GM21526 (cell line): ENCODE results near the gene KMO.

Experiments
- ATAC-seq: cut with Tn5 transposase; IDR thresholded peaks from one replicate; pipeline ENCODE4 v1.9.1; 2021; ENCODE audit warnings: moderate library complexity; ENCODE audit not compliant: unreplicated experiment, low FRiP score

KMO gene

DNA sequence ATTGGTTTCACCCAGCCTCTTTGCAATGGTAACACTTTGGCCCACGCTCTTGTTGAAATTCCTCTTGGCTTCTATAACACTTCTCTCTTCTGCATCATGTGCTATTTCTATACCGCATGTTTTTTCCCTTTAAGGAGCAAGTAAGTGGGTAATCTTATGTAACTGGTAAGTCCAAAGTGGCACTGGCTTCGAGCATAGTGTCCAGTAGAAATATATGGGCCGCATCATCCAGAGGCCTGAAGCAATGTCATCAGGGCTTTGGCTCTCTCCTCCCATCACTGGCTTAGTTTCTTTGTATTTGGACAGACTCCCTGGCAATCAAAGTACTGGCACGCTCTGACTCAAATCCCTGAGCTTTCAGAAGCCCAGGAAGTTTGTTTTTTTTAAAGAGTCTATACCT lies 90.5 kb downstream of the KMO start:
- ATAC-seq, result no peak

DNA sequence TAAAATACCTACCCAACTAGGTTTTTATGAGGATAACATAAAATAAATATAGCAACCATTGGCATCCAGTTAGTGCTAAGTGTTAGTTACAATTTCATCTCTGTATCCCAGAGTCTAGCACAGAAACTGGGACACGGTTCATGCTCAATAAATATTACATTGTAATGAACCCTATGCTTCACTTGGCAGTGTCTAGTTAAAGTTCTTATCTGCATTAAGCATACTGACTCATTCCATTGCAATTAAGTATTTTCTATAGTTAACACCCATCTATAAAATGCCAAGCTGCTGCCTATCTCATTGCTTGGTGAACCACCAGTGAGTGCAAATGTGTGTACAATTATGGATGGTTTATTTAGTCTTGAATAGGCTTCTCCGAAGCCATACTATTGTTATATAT lies 92.8 kb downstream of the KMO start:
- ATAC-seq, result no peak

DNA sequence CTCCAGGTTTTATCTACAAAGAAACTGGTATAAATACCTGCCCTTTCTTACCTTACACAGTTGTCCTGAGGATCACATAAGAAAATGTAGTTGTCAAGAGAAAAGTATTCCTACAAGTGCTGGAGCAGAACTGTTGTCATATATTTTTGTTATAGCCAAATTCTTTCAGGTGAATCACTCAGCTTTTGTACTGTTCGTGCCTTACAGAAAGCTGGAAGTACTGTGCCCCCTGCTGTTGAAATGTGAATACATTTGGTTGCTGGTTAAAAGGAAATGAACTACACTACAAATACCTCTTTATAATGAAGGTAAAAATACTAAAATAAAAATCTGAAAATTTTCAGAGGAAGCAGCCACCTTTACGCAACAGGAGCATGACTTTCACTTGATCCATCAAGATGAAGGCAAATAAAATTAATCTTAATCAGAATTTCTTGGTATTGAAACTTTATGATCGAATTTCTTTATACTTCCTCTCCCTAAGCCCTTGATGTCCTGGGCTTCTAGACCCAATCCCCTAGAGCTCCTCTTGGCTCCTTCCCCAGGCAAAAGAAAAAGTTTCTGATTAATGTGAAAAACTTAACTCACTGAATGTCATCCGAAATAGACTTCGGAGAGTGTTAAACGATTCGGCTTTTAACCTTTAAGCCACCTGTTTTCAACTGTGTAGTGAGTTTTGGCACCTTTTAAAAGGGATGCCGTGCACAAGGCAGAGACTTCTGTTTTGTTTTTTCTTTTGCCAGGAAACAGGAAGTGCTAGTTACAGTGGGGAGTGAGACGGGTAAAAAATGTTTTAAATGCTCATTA lies 95.5 kb downstream of the KMO start:
- ATAC-seq, result peak; percentile 85

DNA sequence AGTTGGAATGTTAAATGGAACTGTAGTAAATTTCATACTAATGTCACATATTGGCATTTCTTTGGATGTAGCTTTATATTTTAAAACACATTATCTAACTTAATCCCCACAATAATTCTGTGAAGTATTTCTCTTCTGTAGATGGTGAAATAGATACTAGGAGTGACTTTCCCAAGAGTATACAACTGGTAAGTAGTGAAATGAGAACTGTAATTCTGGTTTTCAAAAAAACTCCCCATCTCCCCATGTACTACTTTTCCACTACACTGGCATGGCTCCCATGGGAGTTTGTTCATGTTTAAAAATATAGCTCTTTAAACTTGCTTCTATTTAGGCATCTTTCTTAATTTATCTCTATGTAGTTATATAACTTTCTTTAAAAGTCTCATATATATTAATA lies 97.8 kb downstream of the KMO start:
- ATAC-seq, result no peak

DNA sequence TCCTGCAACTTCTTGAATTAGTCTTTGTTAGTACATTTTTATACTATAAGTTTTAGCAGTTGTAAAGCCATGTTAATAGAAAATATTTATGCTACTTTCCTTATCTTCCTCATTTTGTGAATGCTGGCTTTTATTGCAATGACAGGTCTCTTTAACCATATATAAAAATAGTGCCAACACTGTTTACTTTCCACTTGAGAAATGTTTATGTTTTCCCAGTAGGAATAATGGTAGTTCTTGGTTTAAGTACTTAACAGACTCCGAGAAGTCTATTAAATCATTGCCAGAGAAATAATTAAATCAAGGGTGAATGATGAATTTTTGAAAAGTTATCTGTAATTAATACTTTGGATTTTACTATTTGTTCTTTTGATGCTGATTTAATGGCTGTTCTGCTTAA lies 98.3 kb downstream of the KMO start:
- no peak for ATAC-seq

DNA sequence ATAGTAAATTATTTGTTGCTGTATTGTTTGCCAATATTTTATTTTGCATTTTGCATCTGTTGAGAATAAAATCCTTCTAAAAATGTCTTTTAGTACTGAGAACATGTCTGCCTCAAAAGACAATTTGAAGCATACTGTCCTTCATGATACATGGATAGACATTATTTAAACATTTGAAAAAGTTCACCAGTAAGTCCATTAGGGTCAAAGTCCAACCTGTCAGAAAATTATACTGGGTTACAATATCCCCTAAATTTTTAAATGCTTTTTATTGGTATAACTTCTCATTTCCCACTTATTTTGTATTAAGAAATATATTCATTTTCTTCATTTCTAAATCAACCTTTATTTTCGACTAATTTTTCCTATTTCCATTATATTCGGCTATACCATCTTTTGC lies 98.7 kb downstream of the KMO start:
- no peak for ATAC-seq

DNA sequence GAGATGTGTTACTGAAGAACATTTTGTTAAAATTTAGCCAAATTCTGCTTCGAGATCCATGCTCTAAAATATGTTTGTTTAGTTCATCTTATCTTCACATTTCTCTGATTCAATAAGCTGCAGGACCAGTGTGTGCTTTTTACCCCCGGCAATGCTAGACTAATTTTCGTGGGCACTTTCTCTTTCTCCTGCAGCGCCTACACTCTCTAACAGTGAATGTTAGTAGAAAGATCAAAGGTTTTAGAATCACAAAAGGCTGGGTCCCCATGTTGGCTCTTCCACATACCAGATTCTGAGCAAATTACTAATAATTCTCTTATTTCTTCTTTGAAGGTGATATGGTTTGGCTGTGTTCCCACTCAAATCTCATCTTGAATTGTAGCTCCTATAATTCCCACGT lies 99.5 kb downstream of the KMO start:
- no peak for ATAC-seq

DNA sequence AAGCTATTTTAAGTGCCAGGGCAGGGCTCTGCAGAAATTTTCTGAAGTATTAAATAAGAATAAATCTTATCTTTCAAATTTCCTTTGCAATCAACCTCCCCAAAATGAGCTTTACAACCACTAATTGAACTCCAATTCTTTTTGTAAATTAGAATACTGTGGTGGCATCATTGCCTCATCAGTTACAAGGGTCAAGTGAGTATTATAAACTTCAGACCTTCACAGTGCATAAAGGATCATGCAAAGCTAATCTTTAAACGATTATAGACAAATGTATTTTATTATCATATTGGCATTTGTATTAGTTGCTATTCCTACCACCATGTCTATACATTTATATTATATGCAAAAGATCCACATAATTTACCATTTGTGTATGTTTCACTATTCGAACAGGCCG lies 100.8 kb downstream of the KMO start:
- ATAC-seq, result no peak

DNA sequence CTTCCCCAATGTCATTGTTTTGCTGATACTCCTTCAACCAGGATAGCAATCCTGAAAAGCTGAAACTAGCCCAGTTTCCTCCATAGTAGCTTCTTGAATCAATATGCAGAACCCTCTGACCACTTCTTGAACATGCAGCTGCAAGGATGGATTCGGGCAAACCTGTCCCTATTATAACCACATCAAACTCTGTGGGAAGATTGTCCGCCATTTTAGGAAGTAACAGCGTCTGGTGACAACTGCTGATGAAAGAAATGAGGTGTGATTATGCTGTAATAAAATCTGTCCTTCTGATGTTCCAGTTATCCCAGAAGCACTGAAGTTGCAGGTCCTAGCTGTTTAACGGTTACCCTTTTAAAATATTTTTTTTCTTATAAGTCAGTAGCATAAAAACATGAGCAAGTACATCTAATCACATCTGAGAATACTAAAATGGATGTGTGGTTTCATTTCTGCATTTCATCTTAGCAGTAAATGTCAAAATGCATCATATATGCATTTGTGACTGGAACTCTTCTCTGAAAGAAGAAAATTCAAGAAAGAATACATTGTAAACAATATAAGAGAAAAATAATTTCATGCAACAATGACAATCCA lies 103.5 kb downstream of the KMO start:
- no peak for ATAC-seq

DNA sequence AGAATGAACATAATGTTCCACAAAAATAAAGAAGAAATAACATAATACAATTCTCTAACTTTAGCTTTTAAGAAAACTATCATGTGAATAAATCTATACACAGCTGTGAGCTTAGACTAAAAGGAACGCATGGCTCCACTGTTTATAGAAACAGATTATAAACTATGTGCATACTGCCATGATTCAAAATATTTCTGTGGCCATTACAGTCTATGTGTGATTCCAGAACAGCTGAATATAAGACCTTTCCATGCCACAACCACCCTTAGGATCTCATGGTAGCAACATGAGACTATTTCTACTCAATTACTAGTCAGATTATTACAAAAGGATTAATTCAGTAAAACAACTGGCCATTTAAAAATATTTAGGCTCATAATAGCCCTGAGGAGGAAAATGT lies 104.1 kb downstream of the KMO start:
- no peak for ATAC-seq

DNA sequence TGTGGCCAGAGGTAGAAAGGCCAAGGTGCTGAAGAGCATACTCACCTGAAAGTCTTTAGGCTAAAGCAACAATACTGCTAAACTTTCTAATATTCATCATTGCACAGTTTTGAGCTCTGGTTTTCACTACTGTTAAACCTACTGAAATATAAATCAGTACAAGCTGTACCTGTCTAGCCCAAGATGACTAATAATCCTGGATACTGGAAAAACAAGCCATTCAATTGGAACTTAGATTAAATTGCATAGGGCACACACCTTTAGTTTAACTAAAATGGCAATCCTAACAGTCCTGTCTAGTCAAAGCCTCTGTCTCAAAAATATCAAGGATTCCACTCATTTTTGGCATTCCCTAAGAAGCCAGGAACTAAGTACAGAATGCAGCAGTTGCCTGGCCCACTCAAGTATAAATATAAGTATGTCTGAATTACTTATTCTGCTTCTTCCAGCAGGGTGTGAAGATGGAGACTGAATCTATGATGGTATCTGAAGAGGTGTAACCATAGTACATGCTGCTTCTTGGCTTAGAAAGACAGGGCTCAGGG lies 104.9 kb downstream of the KMO start:
- ATAC-seq, result no peak

DNA sequence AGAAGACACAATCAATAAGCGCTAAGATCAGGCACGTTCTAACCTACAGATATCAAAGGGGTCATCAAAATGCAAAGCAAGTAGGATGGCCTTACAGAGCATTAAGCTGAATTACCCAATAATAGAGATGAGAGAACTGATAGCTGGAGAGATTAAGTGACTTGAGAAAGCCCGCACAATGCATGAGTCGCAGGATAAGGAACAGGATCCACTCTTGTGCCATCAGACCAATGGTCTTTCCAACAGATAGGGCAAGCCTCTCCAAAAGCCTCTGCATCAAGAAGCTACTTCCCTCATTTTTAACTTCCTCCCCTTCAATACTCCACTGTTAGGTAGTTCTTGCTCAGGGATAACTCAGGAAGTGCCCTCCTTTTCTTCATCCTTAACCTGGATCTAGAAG lies 105.4 kb downstream of the KMO start:
- ATAC-seq, result no peak

DNA sequence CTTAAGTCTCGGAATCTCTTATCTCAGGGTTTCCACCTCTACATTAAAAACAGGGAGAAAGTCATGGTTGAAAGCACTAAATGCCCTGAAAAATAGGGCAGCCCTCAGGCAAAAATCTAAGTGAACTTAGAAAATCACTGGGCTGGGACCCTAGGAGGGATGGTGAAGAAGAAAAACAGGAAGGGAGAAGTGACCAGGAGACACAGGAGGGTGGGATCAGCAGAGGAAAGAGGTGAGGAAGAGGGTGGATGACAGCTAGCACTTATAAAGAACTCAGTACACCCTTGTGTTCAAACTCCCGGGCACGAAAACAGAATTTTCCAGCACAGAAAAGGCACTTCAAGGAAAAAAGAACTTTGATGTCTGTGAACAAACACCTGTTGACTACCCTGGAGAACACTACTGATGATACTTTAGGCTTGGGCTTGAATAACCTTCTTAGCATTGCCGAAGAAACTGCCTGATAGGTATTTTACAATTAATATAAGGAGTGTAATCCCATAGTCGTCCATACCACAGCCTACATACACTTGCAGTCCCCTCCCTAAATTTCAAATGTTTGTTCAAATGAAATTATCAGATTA lies 106.0 kb downstream of the KMO start:
- no peak for ATAC-seq

DNA sequence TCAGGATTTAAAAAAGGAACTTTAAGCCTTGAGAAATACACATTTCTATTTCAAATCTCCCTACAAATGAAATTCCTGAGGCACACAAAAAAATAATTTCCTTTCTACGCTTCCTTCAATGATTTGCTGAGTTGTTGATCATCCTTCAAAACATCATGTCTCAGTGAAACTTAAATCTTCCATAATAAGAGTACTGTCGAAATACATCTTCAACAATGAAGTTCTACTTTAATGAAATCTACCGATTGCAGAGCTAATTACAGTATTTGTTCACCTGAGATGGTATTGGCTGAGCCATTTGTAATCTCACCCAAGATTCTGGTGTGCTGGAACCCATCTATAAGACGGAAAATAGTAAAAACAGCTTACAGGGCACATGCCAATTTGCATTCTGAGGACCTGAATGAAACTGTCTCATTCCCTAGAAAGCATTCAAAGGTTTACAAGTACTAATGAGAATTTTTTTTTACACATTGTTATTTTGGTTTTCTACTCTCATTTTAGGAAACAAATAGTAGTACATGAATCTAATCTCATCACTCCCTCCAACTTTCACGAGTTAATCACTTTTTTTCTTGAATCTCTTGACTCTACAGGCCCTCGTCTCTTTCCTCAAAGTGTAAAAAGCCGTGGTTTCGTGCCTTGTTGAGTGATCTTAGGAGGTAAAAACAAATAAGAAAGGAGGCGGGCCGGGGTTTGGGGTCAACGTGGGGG lies 106.9 kb downstream of the KMO start:
- ATAC-seq, result no peak

DNA sequence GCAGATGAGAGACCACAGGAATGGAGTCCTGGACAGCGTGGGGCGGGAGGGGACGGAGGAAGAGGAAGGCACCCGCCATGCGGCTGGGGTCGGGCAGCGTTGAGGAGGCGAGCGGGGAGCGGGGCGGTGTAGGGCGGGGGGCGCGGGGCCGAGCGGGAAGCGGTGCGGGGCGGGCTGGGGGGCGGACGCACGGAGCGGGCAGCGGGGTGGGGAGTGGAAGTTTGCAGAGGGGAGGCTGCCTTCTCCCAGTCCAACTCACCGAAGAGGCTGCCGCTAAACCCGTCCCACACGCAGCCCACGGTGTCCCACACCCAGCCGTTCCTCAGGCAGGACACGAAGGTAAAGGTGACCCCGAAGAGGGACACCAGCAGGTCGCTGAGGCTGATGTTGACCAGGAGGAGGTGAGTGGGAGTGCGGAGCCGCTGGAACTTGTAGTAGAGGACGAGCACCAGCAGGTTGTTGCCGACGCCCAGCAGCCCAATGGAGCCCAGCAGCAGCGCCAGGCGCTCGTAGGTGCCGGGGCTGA lies 107.5 kb downstream of the KMO start:
- ATAC-seq, result peak; percentile 54

DNA sequence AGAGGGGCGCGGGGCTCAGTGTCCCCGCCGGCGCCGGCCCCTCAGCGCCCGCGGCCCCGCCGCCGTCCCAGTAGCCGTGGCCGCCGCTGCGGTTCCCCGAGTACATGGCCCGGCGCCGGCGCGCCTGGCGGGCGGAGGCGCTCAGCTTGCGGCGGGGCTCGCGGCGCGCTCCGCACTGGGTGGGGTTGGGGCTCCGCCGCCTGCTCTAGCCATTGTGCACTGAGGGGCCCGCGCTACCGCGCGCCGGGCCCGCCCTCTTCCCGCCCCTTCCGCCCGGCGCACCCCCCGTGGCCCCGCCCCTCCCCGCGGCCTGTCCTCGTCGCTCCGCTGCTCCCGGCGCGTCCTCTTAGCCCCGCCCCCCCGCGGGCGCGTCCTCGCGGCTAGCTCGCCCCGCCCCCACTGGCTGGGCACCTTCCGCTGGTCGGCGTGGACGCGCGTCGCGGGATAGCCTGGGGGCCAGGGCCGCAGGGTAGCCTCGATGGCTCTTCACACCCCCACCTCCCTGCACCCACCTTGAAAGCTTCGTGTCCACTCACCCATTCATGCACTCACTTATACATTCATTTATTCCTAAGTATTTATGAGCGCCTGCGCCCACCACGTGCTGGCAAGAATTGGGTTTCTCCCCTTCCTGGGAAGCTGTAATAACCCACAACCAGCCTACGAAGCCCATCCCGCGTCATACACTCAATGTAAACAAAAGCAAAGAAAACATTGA lies 108.1 kb downstream of the KMO start, which contains the start of the genes CHML and OPN3:
Gene CHML (minus strand): TSS at position 221 of the 718 bp plus-strand sequence. CDS start 4,603 bp downstream, outside the sequence.
Gene OPN3 (minus strand): TSS at position 221 of the 718 bp plus-strand sequence. CDS start 115 bp downstream, at position 106.
- ATAC-seq, result peak; percentile 88

DNA sequence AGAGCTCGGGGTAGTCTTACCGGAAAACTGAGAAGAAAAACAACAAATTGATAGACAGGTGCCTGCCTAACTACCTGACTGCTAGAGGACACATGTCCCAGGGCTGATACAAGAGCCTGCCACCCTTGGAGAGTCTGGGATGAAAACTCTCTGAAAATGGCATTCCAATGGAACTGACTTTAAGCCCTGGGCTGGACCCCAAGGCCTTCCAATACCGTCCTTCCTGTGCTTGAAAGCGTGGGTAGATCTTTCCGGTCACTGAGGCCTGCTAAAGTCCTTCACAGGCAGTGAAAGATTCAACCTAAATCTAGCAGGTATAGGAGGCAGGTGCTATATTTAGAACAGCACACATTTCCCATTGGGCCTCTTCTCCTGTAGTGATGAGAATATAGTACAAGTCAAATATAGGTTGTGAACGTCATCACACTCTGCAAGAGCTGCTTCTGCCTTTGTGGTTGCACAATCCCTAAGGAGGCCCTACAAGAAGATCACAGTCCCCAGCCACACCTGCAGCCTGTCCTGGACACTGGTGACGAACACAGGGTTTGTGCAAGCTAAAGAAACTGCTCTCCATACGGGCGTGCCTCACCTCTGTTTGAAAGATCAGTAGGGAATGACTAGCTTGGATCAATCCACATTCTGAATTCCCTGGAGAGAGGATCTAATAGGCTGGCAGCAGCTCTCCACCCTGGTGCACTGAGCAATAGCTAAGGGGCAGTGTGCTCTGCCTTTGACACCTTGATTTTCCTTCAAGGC lies 108.9 kb downstream of the KMO start:
- ATAC-seq, result no peak

DNA sequence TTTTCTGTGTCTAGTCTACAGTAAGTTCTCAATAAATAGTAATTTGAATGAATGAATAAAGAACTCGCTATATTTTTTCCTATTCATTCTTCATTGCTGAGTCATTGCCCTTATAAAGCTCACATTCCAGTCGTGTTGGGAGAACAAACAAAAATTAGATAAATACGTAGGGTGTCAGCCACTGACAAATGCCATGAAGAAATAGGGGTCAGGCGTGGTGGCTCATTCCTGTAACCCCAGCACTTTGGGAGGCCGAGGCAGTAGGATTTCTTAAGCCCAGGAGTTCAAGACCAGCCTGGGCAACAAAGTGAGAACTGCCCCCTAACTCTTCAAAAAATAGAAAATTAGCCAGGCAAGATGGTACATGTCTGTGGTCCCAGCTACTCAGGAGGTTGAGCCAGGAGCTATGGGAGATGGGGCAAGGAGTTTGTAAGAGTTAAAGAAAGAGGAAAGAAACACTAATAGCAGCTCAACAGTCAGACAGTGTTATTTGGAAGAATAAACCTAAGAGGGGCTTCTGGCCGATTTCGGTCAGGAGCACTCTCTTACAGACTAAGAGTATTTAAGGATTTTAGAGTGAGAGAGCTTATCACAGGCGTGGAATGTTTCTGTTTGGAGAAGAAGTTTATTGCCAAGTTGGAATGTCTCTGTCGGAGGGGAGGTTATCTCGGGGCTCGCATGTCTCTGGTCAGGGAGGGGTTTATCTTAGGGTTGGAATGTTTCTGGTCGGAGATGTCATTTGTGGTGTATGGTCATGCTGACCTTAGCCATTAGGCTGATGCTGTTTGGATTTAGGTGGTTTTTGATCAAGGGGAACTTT lies 109.8 kb downstream of the KMO start:
- ATAC-seq, result no peak

DNA sequence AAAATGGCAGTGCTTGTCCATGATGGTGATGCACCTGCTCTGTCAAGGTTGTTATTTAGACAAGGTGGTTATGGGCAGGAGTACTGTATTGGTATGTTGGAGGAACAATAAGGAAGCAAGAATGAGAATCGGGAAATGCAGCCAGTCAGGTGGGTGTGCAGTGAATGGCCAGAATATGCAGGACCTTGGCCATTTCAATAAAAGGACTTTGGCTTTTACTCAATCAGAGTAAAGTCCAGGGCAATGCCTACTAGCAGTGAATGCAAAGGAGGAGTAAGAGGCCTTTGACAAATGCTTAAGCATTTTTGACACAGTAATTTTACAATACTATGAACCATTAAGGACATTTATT lies 110.4 kb downstream of the KMO start:
- ATAC-seq, result no peak
